GM21737 (cell line): ENCODE data around the gene SH3BP4.

Source experiments
- ATAC-seq: cut with Tn5 transposase; IDR thresholded peaks from one replicate; pipeline ENCODE4 v1.9.1; 2021; ENCODE audit warnings: mild to moderate bottlenecking, moderate library complexity; ENCODE audit not compliant: unreplicated experiment

The SH3BP4 gene

GRCh38 chr2:234996069-234996940 lies 44.5 kb downstream of the SH3BP4 start:
- no peak for ATAC-seq

- no peak for ATAC-seq
Observed at GRCh38 chr2:234996941-234997270, 45.1 kb downstream of the SH3BP4 start.

- no peak for ATAC-seq
Observed at GRCh38 chr2:234997389-234997788, 45.6 kb downstream of the SH3BP4 start.

- ATAC-seq: no peak
Observed at GRCh38 chr2:234998404-234999211, 46.8 kb downstream of the SH3BP4 start.

- ATAC-seq: no peak
Observed at GRCh38 chr2:234999740-235000425, 48.1 kb downstream of the SH3BP4 start.

GRCh38 chr2:235000426-235001236 lies 48.8 kb downstream of the SH3BP4 start:
- ATAC-seq: no peak

GRCh38 chr2:235001237-235002133 lies 49.7 kb downstream of the SH3BP4 start:
- no peak for ATAC-seq

- ATAC-seq: no peak
Observed at GRCh38 chr2:235002198-235003095, 50.6 kb downstream of the SH3BP4 start.

- ATAC-seq: no peak
Observed at GRCh38 chr2:235003096-235003775, 51.4 kb downstream of the SH3BP4 start.

GRCh38 chr2:235004329-235004903 lies 52.6 kb downstream of the SH3BP4 start:
- no peak for ATAC-seq

- ATAC-seq: no peak
Observed at GRCh38 chr2:235005023-235005422, 53.2 kb downstream of the SH3BP4 start.

GRCh38 chr2:235005603-235006259 lies 53.9 kb downstream of the SH3BP4 start:
- ATAC-seq: no peak

- no peak for ATAC-seq
Observed at GRCh38 chr2:235006461-235006860, 54.6 kb downstream of the SH3BP4 start.

- no peak for ATAC-seq
Observed at GRCh38 chr2:235006986-235007385, 55.2 kb downstream of the SH3BP4 start.

GRCh38 chr2:235007664-235008457 lies 56.0 kb downstream of the SH3BP4 start:
- ATAC-seq: no peak

GRCh38 chr2:235008584-235009044 lies 56.8 kb downstream of the SH3BP4 start:
- ATAC-seq: no peak
